Measurements from ENCODE around the gene GJA4.

DNA sequence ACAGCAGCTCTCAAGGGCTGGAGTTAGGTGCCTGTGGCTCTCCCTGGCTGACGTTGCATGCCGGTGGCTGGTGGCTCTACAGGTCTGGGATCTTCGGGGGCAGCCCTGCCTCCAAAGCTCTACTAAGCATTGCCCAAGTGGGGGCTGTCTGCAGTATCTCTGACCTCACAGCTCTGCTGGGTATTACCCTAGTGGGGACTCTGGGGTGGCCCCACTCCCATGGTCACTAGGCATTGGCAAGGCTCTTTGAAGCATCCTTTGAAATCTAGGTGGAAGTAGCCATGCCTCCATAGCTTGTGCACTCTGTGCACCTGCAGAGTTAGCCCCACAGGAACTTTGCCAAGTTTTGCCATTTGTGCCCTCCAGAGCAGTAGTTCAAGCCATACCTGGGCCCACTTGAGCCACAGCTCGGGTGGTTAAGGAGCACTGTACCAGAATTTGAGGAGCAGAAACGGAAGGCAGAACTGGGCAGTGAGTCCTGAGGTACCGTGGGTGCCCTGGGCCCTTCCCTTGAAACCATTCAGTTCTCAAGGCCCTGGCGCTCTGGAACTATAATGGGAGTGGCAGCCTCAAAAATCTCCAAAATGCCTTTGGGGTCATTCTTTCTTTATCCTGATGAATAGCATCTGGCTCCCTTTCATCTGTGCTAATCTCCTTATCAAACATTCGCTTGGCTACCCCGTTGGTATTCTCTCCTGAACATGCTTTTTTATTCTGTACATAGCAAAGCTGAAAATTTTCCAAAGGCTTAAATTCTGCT lies 15.4 kb downstream of the GJA4 start:
- no peak for TF ChIP-seq YY1 (IDR thresholded peaks at IDR 0.05; ENCODE audit: insufficient read depth, insufficient read length)
- no peak for TF ChIP-seq SUZ12 (IDR thresholded peaks at IDR 0.05; ENCODE audit: extremely low read depth, insufficient read depth, insufficient read length)
